Hematopoietic multipotent progenitor cell treated with erythropoietin and hydrocortisone succinate and interleukin-3 and kit ligand, for 17 days (in vitro differentiated cells): ENCODE measurements around the gene CACNG7.

Experiments
- DNase-seq: peaks from one replicate; pipeline ENCODE4 v3.0.0-alpha.2; 2015; ENCODE audit warnings: low spot score

The CACNG7 gene

DNA sequence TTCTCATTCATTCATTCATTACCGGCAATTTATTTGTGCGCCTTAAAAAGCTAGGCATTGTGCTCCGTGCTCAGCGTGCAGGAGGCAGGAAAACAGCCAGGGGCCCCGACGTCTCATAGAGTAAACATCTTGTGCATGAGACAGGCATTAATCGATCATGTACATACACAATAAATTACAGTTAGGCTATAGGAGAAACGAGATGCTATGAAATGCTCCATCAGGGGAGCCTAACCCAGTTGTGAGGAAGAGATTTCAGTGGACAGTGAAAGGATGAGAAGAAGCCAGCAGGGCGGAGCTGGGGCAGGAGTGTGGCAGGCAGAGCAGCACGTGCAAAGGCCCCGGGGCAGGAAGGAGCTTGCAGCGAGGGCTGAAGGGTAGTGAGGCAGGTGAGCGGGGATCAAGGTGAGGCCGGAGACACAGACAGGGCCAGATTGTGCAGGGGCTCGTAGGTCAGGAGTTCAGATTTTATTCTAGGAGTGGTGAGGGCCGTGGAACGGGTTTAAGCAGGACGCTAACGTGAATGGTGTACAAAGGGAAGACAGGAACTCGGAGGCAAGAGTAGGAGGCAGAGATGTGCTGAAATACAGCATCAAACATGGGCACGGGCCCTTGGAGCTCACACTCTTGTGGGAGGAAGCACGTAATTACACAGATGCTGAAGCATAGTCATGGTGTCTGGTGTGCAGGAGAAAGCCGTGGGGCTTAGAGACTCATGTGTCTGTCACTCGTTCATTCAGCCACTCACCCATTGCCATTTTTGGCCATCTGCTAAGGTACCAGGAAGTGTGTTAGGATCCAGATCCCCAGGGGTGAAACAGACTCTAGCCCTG lies 74.6 kb downstream of the CACNG7 start:
- no peak for DNase-seq

DNA sequence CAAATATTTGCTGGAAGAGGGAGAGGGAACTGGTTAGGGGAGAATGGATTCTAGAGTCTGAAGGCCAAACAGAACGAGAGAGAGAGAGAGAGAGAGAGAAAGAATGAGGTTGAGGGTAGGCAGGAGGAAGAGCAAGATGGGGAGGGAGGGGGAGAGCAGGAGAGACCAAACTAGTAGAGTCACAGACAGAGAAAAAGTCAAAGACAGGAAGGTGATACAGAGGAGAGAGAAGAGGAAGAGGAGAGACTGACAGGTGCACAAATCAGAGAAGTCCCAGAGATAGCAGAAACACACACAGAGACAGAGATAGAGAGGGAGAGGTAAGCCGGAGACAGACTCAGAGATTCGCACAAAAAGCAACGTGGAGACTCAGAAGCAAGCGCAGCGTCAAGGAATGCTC lies 76.8 kb downstream of the CACNG7 start:
- no peak for DNase-seq

GRCh38 chr19:53988981-53989380 lies 79.9 kb downstream of the CACNG7 start:
- no peak for DNase-seq

DNA sequence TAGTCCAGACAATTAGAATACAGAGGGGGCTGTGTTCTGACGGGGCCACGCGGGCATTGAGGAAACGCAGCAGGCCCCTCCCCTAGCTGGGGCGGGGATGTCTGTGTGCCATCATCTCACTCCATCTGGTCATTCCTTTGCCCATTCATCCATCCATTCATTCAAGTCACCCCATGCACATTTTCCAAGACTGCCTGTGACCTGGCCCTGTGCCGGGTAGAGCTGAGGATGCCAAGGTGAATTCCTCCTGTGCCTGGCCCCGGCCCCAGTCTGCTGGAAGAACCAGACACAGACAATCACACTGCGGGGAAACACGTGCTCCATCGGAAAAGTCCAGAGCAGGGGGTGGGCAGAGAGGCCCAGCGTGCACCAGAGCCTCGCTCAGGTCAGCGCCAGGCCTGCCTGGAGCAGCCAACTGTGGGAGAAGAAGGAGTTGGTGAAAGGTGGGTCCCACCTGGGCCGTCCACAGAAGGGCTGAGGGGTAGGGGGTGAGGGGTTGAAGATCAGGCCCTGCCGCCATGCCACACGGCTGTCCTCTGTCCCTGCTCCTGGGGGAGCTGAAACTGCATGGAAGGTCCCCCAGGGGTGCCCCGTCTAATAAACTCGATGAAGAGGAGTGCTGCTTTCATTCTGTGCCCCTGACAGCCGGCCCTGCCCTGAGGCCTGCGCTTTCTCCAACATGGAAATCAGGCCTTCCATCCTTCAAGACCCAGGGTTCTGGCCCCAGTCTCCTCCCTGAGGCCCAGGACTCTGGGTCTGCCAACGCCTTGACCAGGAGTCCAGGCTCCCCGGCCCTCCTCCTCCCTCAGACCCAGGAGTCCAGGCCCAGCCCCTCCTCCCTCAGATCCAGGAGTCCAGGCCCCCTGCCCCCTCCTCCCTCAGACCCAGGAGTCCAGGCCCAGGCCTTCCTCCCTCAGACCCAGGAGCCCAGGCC lies 80.8 kb downstream of the CACNG7 start:
- DNase-seq = no peak

- DNase-seq = no peak
These were observed 82.4 kb downstream of the CACNG7 start, which contains the start of gene CACNG6 for GRCh38 chr19:53991224-53992113. Gene CACNG6 (plus strand): TSS chr19:53991637. CDS start chr19:53992878, 1,241 bp downstream.

GRCh38 chr19:53992211-53992610 lies 83.1 kb downstream of the CACNG7 start:
- DNase-seq = no peak

GRCh38 chr19:53992815-53993214 lies 83.7 kb downstream of the CACNG7 start:
- DNase-seq = no peak

DNA sequence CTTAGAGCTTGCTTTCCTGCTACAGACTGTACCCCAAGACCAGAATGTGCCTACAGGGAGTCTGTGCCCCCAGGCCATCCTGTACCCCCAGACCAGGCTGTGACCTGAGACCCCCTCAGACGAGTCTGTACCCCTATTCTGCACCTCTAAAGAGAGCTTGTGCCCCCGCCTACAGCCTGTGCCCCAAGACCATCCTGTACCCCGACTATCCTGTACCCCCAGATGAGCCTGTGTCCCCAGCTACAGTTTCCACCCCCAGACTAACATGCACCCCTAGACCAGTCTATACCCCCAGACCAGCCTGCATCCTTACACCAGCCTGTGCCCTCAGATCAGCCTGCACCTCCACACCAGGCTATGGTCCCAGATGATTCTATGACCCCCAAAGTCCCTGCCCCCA lies 84.4 kb downstream of the CACNG7 start:
- DNase-seq = no peak
